ENCODE results near the gene NR1H2.
"Not testable (repeated sequence)": the region's sequence is repeated elsewhere in the genome, so short reads cannot be mapped to it uniquely, and the experiment has no call there.

NR1H2 gene

GRCh38 chr19:50347089-50347581, 29.1 kb upstream of the NR1H2 start:
- DNase-seq, result not testable (repeated sequence)

- no peak for DNase-seq
These were observed 26.8 kb upstream of the NR1H2 start for GRCh38 chr19:50349277-50350057.

DNA sequence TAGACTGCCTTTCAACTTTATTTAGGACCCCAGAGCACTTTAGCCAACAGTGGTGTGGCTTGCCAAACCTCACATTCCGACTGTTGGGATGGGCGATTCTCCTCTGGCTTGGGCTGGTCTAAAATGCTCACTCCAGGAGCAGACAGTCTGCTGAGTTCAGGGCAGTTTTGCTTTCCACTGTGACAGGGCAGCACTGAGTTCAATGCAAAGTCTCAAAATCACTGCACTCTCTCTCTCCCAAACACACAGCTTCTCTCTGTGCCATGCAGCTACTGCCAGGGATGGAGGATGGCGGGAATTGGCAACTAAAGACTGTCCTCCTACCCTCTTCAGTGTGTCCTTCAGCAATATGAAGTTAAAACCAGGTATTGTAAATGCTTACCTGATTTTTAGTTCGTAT, 24.0 kb upstream of the NR1H2 start:
- DNase-seq, result no peak

DNA sequence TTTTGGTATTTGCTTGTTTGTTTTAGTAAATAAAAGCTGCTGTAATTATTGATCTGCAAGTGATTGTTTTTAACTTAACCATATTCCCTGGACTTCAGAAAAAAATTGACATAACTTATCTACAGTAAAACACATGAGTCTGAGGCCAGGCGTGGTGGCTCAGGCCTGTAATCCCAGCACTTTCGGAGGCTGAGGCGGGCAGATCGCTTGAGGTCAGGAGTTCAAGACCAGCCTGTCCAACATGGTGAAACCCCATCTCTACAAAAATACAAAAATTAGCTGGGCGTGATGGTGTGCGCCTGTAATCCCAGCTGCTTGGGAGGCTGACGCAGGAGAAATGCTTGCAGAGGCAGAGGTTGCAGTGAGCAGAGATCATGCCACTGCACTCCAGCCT, 22.8 kb upstream of the NR1H2 start:
- DNase-seq, result not testable (repeated sequence)

DNA sequence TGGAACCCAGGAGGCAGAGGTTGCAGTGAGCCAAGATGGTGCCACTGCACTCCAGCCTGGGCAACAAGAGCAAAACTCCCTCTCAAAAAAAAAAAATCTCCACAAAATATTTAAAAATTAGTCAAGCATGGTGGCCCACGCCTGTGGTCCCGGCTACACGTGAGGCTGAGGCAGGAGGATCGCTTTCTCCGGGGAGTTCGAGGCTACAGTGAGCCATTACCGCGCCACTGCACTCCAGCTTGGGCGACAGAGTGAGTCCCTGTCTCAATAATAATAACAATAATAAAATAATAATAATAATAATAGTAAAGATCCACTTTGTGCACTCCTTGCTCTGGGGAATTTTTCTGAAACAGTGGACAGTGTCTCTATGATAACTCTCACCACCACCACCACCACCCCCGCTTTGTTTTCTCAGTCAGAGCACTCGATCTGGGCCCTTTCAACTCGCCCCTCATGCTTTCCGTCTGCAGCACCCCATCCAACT, 19.5 kb upstream of the NR1H2 start:
- no peak for DNase-seq

- peak; percentile 81 for DNase-seq
These were observed 18.8 kb upstream of the NR1H2 start for GRCh38 chr19:50357178-50358100.

GRCh38 chr19:50358483-50359327, 17.6 kb upstream of the NR1H2 start:
- DNase-seq, result peak; percentile 79

GRCh38 chr19:50359328-50359818, 16.9 kb upstream of the NR1H2 start:
- DNase-seq, result no peak

DNA sequence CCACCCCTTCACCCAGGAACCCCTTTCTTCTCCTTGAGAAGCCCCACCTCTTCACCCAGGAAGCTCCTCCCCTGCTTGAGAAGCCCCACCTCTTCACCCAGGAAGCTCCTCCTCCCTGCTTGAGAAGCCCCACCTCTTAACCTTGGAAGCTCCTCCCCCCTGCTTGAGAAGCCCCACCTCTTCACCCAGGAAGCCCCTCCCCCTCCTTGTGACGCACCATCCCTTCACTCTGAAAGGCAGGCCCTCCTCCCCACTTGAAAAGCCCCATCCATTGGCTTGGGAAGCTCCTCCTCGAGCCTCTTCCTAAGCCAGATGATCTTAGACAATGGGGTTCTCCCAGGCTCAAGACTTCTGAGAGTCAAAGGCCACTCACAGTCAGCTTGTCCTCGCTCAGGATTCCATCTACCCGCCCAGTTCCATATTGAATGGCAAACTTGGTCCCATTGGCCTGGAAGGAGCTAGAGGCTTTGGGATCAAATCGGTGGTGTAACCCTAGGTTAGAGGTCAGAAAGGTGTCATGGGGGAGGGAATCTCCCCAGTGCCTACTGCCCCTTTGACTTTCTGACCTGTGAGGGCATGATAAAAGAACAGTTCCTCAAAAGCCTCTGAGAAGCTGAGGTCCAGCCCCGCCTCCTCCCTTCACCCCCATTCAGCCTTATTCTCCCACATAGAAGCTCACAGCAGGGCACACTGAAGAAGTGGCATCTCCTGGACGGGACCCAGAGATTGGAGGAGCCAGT, 14.8 kb upstream of the NR1H2 start:
- no peak for DNase-seq

DNA sequence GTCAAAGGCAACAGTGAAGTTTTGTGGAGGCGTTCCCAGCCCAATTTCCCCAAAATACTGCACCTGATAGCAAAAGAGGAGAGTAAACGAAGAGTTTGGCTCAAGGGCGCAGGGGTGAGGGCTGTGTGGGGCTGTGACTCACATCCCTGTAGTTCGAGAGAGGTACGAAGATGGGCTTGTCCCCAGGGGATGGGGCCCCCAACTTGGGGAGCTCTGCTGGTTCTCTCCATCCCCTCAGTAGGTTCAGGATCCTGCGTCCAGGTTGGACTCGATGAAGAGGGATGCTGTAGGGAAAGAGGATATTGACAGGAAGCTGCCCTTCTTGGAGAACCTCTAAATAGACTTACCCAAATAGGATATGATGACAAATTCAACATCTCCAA, 14.2 kb upstream of the NR1H2 start:
- DNase-seq, result no peak

- DNase-seq, result no peak
These were observed 13.4 kb upstream of the NR1H2 start for GRCh38 chr19:50362656-50363424.

DNA sequence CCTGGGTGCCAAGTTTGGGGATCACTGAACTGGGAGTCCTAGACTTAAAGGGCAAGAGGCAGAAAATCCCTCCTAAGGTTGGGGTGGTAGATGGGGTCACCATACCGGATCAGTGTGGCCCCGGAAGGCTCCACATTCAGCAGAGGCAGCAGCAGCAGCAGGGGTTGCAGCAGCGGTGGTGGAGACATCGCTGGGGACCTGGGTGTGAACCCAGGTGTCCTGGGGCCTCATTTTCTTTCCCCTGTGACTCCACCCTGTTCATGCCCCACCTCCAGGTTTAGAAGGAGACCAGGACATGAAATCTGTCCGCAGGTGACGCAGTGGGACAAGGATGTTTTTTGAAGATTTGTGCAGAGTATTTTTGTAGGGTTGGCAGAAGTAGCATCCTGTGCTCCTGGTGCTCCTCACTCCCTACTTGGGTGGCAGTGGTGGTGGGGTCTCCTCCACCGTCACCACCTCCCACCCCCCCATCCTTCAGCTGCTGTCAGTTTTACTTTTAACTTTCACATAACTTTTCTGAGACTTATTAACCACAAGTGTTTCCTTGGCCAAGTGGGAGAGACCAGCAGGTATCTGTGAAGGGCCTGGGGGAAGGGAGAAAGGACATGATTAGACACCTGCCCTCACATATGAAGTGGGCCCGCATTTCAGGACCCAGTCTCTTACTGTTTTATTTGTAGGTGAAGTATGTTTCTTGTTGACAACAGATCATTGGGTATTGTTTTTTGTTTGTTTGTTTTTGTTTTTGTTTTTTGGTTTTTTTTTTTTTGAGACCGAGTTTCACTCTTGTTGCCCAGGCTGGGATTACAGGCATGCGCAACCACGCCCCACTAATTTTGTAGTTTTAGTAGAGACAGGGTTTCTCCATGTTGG, 10.6 kb upstream of the NR1H2 start, which contains the start of gene NAPSA:
Gene NAPSA, minus strand, starts transcription at position 206 of the 873 bp plus-strand sequence. Its CDS starts 18 bp downstream, at position 188.
- no peak for DNase-seq

- peak; percentile 81 for DNase-seq
These were observed 7.3 kb upstream of the NR1H2 start for GRCh38 chr19:50368649-50369570.

GRCh38 chr19:50371914-50372475, 4.3 kb upstream of the NR1H2 start:
- DNase-seq, result no peak

DNA sequence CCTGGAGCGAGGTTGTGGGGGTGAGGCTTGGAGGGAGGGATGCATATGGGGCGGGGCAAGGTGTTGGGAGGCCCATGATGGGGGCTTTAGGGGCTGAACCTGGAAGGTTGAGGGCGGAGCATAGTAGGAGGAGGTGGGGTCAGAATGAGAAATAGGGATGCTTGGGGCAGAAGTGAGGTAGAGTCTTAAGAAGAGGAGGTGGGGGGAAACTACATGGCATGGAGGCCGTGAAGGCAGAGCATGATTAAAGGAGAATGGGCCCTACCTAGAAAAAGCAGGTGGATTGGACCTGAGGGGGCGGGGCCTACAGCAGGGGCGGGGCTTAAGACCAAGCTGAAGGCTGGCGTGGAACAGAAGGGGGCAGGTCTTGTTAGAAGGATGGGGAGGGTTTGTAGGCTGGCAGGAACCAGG, 799 bp downstream of the NR1H2 start:
- no peak for DNase-seq

DNA sequence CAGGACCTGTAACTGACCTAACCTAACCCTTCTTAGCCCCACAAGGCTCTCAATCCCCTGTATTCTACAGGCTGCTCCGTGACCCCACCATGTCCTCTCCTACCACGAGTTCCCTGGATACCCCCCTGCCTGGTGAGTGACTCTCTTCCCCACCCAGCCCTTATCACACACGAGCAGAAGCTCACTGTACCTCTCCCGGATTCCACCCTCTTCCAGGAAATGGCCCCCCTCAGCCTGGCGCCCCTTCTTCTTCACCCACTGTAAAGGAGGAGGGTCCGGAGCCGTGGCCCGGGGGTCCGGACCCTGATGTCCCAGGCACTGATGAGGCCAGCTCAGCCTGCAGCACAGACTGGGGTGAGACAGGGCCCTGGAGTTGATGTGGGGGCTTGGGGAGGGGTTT, 1.3 kb downstream of the NR1H2 start:
- no peak for DNase-seq

DNA sequence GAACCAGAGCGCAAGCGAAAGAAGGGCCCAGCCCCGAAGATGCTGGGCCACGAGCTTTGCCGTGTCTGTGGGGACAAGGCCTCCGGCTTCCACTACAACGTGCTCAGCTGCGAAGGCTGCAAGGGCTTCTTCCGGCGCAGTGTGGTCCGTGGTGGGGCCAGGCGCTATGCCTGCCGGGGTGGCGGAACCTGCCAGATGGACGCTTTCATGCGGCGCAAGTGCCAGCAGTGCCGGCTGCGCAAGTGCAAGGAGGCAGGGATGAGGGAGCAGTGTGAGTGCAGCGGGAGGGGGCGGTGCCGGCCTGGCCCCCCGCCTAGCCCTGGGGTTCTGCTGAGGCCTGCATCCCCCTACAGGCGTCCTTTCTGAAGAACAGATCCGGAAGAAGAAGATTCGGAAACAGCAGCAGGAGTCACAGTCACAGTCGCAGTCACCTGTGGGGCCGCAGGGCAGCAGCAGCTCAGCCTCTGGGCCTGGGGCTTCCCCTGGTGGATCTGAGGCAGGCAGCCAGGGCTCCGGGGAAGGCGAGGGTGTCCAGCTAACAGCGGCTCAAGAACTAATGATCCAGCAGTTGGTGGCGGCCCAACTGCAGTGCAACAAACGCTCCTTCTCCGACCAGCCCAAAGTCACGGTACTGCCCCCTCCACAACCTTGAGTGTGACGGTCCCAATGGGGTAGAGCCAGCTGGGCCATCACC, 2.1 kb downstream of the NR1H2 start:
- DNase-seq, result no peak

DNA sequence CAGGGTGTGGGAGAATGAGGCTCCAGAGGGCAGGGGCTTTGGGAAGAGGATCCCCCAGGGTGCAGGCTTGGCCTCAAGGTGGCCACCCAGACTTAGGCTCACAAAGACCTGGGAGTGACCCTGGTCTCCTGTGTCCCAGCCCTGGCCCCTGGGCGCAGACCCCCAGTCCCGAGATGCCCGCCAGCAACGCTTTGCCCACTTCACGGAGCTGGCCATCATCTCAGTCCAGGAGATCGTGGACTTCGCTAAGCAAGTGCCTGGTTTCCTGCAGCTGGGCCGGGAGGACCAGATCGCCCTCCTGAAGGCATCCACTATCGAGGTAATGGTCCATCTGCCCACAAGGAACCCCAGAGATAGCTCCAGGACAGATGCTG, 2.6 kb downstream of the NR1H2 start:
- no peak for DNase-seq
